Mammary epithelial cell (primary cell): ENCODE data around the gene CDS1.

Experiments
- CTCF ChIP-seq, 2 donors: IDR thresholded peaks in 1 of 2; conservative IDR thresholded peaks in 1 of 2; 2 replicates each; pipeline ENCODE4 v1.5.1; 2011 to 2012; ENCODE audit warnings: inconsistent platforms in 2 of 2, low read length in 2 of 2, mild to moderate bottlenecking in 2 of 2, control low read depth in 1 of 2, low read depth in 1 of 2; ENCODE audit not compliant: insufficient read depth in 1 of 2; ENCODE audit errors: extremely low read depth in 1 of 2
- EZH2 ChIP-seq: IDR thresholded peaks from 2 replicates; pipeline ENCODE4 v1.6.1; 2012; ENCODE audit warnings: low read length, inconsistent platforms, borderline replicate concordance

GRCh38 chr4:84596826-84597225 is 13.9 kb downstream of the CDS1 start:
- no peak for TF ChIP-seq CTCF (conservative IDR thresholded peaks at IDR 0.05 in 1 of 2, IDR thresholded peaks at IDR 0.05 in 1 of 2; ENCODE audit: extremely low read depth in 1 of 2, insufficient read depth in 1 of 2, low read depth in 1 of 2, low read length in 2 of 2)
- TF ChIP-seq EZH2: no peak
